ENCODE measurements around the gene EDAR.

GRCh38 chr2:108869542-108869941 lies 119.5 kb downstream of the EDAR start:
- TF ChIP-seq CTCF (IDR thresholded peaks at IDR 0.05 in 2 of 3, conservative IDR thresholded peaks at IDR 0.05 in 1 of 3; ENCODE audit: borderline replicate concordance in 1 of 3, insufficient read depth in 1 of 3, low read depth in 2 of 3, low read length in 2 of 3) (no peak), MAX (IDR thresholded peaks at IDR 0.05) (no peak), POLR2A (IDR thresholded peaks at IDR 0.05; ENCODE audit: borderline replicate concordance, extremely low read depth, insufficient read depth, insufficient read length) (no peak), YY1 (IDR thresholded peaks at IDR 0.05; ENCODE audit: extremely low read depth, insufficient replicate concordance, low read depth, low read length) (no peak), EZH2 (IDR thresholded peaks at IDR 0.05) (no peak), ATF3 (IDR thresholded peaks at IDR 0.05) (no peak), JUND (IDR thresholded peaks at IDR 0.05) (no peak), SRF (IDR thresholded peaks at IDR 0.05; ENCODE audit: low read depth) (no peak), SP1 (IDR thresholded peaks at IDR 0.05; ENCODE audit: low read depth) (no peak)
